ENCODE results near the gene TRIM7.
A peak's percentile ranks its signal among the peaks of the same experiment; 100 is the strongest.

Gene TRIM7

DNA sequence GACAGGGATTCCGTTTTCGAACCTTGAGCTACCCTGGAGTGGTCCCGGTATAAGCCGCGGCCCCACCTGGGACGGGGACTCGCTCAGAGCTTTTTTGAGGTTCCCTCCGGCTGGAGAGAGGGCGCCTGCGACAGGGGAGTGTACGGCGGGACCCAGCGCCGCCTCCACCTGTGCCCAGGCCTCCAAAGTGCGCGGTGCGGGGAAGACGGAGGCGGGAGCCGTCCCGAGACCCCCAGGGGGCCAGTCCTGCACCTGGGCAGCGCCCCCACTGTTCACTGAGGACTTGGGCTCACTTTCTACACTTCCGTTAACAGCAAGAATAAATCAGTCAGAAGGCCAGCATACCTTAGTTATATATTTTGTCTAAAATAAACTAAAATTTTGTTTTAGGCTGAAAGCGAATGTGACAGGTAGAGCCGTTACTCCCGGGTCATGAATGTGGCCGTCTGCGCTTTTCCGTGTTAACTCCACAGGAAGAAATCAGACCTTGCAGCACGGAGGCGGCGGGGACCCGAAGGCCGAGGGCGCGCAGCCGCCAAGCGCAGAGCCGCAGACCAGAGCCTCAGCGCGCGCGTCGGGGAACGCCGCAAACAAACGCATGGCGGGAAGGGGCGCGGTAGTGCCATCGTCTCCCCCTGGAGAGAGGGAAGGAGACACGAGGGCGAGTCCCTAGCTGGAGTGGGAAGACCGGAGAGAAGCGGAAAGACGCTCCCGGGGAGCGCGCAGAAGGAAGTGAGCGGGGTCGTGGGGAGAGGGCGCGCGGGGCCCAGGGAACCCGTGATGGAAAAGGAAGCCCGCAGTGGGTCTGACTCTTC is 14.1 kb downstream of the TRIM7 start:
- peak; percentile 63 for DNase-seq (ENCODE audit: low read depth)
- TF ChIP-seq, protein P1, sequence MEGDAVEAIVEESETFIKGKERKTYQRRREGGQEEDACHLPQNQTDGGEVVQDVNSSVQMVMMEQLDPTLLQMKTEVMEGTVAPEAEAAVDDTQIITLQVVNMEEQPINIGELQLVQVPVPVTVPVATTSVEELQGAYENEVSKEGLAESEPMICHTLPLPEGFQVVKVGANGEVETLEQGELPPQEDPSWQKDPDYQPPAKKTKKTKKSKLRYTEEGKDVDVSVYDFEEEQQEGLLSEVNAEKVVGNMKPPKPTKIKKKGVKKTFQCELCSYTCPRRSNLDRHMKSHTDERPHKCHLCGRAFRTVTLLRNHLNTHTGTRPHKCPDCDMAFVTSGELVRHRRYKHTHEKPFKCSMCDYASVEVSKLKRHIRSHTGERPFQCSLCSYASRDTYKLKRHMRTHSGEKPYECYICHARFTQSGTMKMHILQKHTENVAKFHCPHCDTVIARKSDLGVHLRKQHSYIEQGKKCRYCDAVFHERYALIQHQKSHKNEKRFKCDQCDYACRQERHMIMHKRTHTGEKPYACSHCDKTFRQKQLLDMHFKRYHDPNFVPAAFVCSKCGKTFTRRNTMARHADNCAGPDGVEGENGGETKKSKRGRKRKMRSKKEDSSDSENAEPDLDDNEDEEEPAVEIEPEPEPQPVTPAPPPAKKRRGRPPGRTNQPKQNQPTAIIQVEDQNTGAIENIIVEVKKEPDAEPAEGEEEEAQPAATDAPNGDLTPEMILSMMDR (conservative IDR thresholded peaks at IDR 0.05; ENCODE audit: low read depth, low read length), result peak; percentile 26
- peak overlapping the region; percentile 83 for H3K4me3 ChIP-seq (ENCODE audit: low read depth, low read length)

DNA sequence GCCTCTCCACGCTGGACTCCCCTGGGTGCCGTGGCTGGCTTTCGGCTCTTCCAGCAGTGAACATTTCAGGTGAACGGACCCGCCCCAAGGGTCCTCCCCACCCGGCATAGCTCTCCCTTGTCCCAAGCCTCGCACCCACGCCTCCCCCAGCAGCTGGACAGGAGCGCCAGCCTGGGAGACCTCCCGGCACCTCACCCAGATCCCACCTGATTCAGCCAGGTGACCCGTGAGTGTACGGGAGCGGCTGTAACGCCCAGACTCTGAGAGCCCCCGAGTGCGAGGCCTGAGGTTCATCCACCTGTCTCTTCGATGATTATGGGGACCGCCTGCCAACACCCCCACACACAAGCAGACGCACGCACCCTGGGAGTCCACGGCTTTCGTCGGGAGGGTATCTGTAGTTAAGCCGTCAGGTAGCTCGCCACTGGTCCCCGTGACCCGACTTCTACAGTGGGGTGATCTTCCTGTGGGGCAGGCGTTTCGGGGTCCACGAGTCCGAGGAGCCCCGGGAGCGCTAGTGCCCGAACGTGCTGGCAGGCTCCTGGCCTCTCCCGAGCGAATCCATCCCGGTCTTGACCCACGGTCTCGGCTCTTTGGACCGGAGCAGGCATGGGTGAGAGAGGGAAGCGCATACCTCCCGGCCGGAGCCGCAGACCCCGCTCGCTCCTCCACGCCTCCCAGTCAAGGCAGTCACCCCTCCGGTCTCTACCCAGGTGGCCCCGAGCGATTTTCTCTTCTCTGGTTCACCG is 14.9 kb downstream of the TRIM7 start:
- no peak for DNase-seq (ENCODE audit: low read depth)
- TF ChIP-seq, protein P1 (conservative IDR thresholded peaks at IDR 0.05; ENCODE audit: low read depth, low read length), result no peak

DNA sequence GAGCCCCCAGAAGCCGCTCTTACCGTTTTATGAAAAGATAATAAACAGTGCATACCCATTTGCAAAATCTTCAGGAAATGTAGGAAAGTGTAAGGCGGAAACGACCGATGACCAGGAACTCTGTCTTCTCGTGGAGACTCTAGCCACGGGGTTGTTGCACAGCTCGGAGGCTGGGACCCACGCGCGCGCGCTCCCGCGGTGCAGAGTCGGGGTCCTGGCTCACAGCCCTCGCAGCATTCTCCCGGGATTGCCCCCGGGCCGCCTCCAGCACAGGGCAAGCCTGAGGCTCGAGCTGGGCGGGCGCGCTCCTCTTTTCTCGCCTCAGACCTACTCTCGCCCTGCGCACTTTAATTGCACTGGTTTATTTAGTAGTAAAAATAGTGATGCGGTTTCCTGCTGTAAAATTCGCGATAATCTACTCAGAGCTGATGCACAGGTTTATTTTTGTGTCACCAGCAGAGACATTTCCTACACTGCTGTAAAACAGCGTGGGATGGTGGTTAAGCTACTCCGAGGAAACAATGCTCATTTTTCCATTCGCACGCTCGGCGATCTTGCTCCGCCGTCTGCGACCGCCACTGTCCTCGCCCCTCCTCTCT is 15.5 kb downstream of the TRIM7 start:
- peak; percentile 50 for DNase-seq (ENCODE audit: low read depth)
- peak overlapping the region; percentile 83 for H3K4me3 ChIP-seq (ENCODE audit: low read depth, low read length)
- TF ChIP-seq, protein P1 (conservative IDR thresholded peaks at IDR 0.05; ENCODE audit: low read depth, low read length), result no peak

More for the DNA sequence above, 14.9 kb downstream of the TRIM7 start:
- peak overlapping the region; percentile 83 for H3K4me3 ChIP-seq (ENCODE audit: low read depth, low read length)

- DNase-seq (ENCODE audit: low read depth), result peak; percentile 79
- TF ChIP-seq, protein P1 (conservative IDR thresholded peaks at IDR 0.05; ENCODE audit: low read depth, low read length), result peak; percentile 18
- H3K4me3 ChIP-seq (ENCODE audit: low read depth, low read length), result peak overlapping the region; percentile 83
Measured at GRCh38 chr5:181188700-181189362, 16.2 kb downstream of the TRIM7 start.

GRCh38 chr5:181187500-181188213 is 17.3 kb downstream of the TRIM7 start:
- DNase-seq (ENCODE audit: low read depth), result peak; percentile 84
- peak overlapping the region; percentile 57 for H3K4me3 ChIP-seq (ENCODE audit: low read depth, low read length)
- TF ChIP-seq, protein P1 (conservative IDR thresholded peaks at IDR 0.05; ENCODE audit: low read depth, low read length), result peak; percentile 46

GRCh38 chr5:181186986-181187499 is 18.0 kb downstream of the TRIM7 start:
- no peak for DNase-seq (ENCODE audit: low read depth)
- peak overlapping the region; percentile 57 for H3K4me3 ChIP-seq (ENCODE audit: low read depth, low read length)
- TF ChIP-seq, protein P1 (conservative IDR thresholded peaks at IDR 0.05; ENCODE audit: low read depth, low read length), result no peak
